HG02678 (cell line): ENCODE results near the gene C1orf116.

Source experiments
- ATAC-seq: cut with Tn5 transposase; IDR thresholded peaks from one replicate; pipeline ENCODE4 v1.9.1; 2021; ENCODE audit warnings: mild to moderate bottlenecking, moderate library complexity; ENCODE audit not compliant: unreplicated experiment

C1orf116 gene

GRCh38 chr1:207001492-207002245 lies 30.9 kb downstream of the C1orf116 start:
- no peak for ATAC-seq

- no peak for ATAC-seq
Observed at GRCh38 chr1:207000651-207001291, 31.8 kb downstream of the C1orf116 start.

GRCh38 chr1:206998816-206999215 lies 33.7 kb downstream of the C1orf116 start:
- no peak for ATAC-seq

GRCh38 chr1:206992790-206993189 lies 39.8 kb downstream of the C1orf116 start:
- ATAC-seq = no peak

GRCh38 chr1:206987873-206988272 lies 44.7 kb downstream of the C1orf116 start:
- no peak for ATAC-seq

GRCh38 chr1:206986885-206987284 lies 45.7 kb downstream of the C1orf116 start:
- no peak for ATAC-seq

- no peak for ATAC-seq
Observed at GRCh38 chr1:206986402-206986801, 46.2 kb downstream of the C1orf116 start.

GRCh38 chr1:206985162-206985749 lies 47.3 kb downstream of the C1orf116 start:
- no peak for ATAC-seq

- peak; percentile 65 for ATAC-seq
Observed at GRCh38 chr1:206982216-206982615, 50.3 kb downstream of the C1orf116 start.

- ATAC-seq = no peak
Observed at GRCh38 chr1:206979379-206980043, 53.0 kb downstream of the C1orf116 start.

GRCh38 chr1:206978259-206978658 lies 54.3 kb downstream of the C1orf116 start:
- ATAC-seq = no peak

- no peak for ATAC-seq
Observed at GRCh38 chr1:206975306-206975705, 57.2 kb downstream of the C1orf116 start.

- ATAC-seq = no peak
Observed at GRCh38 chr1:206974140-206974539, 58.4 kb downstream of the C1orf116 start.

GRCh38 chr1:206972728-206973127 lies 59.8 kb downstream of the C1orf116 start:
- no peak for ATAC-seq

GRCh38 chr1:206971029-206971655 lies 61.4 kb downstream of the C1orf116 start:
- ATAC-seq = peak; percentile 53

GRCh38 chr1:206970446-206970845 lies 62.1 kb downstream of the C1orf116 start, which contains the start of gene FCAMR:
FCAMR (minus strand) TSS chr1:206970460; CDS start chr1:206970125, 335 bp downstream.
- ATAC-seq = no peak

- no peak for ATAC-seq
Observed at GRCh38 chr1:206969090-206969489, 63.5 kb downstream of the C1orf116 start.
